Tibial nerve (tissue), 3 donors: Measurements from ENCODE around the gene LMO7.

ENCODE experiments used
- POLR2A ChIP-seq, 2 donors: fragments of 450-650 bp; IDR thresholded peaks; one replicate each; pipeline ENCODE4 v1.6.1; 2017; ENCODE audit warnings: antibody characterized with exemption in 2 of 2, mild to moderate bottlenecking in 2 of 2, moderate library complexity in 2 of 2
- TF ChIP-seq, protein P1 (sequence below), 5 experiments: fragments of 200-600 bp in 3 of 5; fragments of 450-650 bp in 2 of 5; sonication (generic) in 3 of 5; IDR thresholded peaks; one replicate each; pipeline ENCODE4 v1.5.1; 2016 to 2019; ENCODE audit warnings: antibody characterized with exemption in 5 of 5, mild to moderate bottlenecking in 3 of 5, moderate library complexity in 2 of 5

DNA sequence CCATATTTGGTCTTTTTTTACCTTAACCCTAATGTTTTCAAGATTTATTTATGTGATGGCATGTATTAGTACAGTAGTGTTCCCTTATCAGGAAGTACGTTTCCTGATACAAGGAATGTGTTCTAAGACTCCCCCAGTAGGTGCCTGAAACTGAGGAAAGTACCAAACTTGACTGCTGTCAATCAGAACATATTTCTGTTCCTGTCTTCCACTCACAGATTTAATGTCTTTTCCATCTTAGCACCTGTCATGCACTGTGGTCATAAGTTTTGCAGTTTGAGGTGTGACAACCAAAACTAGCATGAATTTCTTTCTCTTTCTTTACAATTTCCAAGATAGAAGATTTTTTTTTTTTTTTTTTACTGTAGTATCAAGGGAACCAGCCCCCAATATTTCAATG is 62.9 kb downstream of the LMO7 start:
- TF ChIP-seq, protein P1, sequence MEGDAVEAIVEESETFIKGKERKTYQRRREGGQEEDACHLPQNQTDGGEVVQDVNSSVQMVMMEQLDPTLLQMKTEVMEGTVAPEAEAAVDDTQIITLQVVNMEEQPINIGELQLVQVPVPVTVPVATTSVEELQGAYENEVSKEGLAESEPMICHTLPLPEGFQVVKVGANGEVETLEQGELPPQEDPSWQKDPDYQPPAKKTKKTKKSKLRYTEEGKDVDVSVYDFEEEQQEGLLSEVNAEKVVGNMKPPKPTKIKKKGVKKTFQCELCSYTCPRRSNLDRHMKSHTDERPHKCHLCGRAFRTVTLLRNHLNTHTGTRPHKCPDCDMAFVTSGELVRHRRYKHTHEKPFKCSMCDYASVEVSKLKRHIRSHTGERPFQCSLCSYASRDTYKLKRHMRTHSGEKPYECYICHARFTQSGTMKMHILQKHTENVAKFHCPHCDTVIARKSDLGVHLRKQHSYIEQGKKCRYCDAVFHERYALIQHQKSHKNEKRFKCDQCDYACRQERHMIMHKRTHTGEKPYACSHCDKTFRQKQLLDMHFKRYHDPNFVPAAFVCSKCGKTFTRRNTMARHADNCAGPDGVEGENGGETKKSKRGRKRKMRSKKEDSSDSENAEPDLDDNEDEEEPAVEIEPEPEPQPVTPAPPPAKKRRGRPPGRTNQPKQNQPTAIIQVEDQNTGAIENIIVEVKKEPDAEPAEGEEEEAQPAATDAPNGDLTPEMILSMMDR (IDR thresholded peaks at IDR 0.05) = no peak
- TF ChIP-seq POLR2A (IDR thresholded peaks at IDR 0.05) = no peak
